Suprapubic skin (tissue), 4 donors: Measurements from ENCODE around the gene JCHAIN. TPM values are rescaled to one million over a fixed set of nuclear protein-coding genes. Genes with fewer than 3 reads are reported as not detected.
A peak's percentile ranks its signal among the peaks of the same experiment; 100 is the strongest.
"Not testable (repeated sequence)": the region's sequence is repeated elsewhere in the genome, so short reads cannot be mapped to it uniquely, and the experiment has no call there.

Experiments
- DNase-seq, 2 donors: peaks; one replicate each; pipeline ENCODE4 v3.0.0-alpha.2; 2019; ENCODE audit warnings: low spot score in 2 of 2
- H3K27ac ChIP-seq: fragments of 200-600 bp; sonication (generic); one replicate; pipeline ENCODE4 v1.5.1; 2019
- H3K27me3 ChIP-seq: fragments of 200-600 bp; sonication (generic); one replicate; pipeline ENCODE4 v1.5.1; 2019
- H3K36me3 ChIP-seq: fragments of 200-600 bp; sonication (generic); one replicate; pipeline ENCODE4 v1.5.1; 2019
- H3K4me1 ChIP-seq: fragments of 200-600 bp; sonication (generic); one replicate; pipeline ENCODE4 v1.5.1; 2019
- H3K4me3 ChIP-seq: fragments of 200-600 bp; sonication (generic); one replicate; pipeline ENCODE4 v1.5.1; 2019; ENCODE audit warnings: mild to moderate bottlenecking
- H3K9me3 ChIP-seq: fragments of 200-600 bp; sonication (generic); one replicate; pipeline ENCODE4 v1.5.1; 2019
- EP300 ChIP-seq: sonication (generic); formaldehyde crosslinking; IDR thresholded peaks from one replicate; pipeline ENCODE4 v1.6.1; 2017; ENCODE audit warnings: antibody characterized with exemption
- POLR2A ChIP-seq, 2 donors: fragments of 450-650 bp; IDR thresholded peaks; one replicate each; pipeline ENCODE4 v1.6.1; 2017; ENCODE audit warnings: antibody characterized with exemption in 2 of 2, mild to moderate bottlenecking in 2 of 2, moderate library complexity in 2 of 2
- POLR2AphosphoS5 ChIP-seq, 3 donors: sonication (generic); formaldehyde crosslinking; IDR thresholded peaks; one replicate each; pipeline ENCODE4 v1.6.1; 2017; ENCODE audit warnings: antibody characterized with exemption in 3 of 3
- WGBS: methylation state at CpG from one replicate; pipeline ENCODE4 v1.1.5; 2018; 5-methylcytosine and 5-hydroxymethylcytosine counted together
- total RNA-seq, 4 donors: library from RNA; depleted of rRNA; stranded (reverse); fragments of >200 nt; gene quantifications; one replicate each; pipeline ENCODE4 v1.1.0, GENCODE V29; 2016
- TF ChIP-seq, protein P1 (sequence below), 2 donors: fragments of 200-600 bp in 1 of 2; fragments of 450-650 bp in 1 of 2; sonication (generic) in 1 of 2; IDR thresholded peaks; one replicate each; pipeline ENCODE4 v1.5.1; 2016 to 2019; ENCODE audit warnings: antibody characterized with exemption in 2 of 2, mild to moderate bottlenecking in 1 of 2, moderate library complexity in 1 of 2

The JCHAIN gene
- total RNA-seq, 4 donors from 2014 or later, result 0.68 to 8.4 (median 1.4) TPM; not detected in 1

DNA sequence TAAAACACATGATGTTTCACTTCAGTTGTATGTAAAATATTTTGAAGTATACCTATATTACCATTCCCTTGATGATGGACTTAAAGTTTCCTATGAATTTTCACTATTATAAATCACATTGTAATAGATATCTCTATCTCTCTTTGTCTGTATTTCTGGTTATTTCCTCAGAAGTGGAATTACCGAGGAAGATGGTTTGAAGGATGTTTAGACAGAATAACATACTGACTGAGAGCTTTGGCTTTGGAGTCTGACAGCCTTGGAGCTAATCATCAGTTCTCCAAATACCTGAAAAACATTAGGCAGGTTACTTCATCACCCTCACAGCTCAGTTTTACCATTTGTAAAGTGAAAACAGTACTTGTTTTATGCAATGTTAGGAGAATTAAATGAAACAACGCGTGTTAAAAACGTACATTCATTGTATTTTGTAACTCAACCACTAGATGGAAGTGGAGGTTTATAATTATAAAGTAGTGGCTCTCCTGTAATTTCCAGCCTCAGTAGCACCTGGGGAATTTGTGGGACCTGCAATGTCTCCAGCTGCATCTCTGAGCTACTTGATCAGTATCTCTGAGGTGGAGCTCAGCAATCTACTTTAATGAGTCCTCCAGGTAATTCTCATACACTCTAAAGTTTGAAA is 14.3 kb downstream of the JCHAIN start:
- no peak for TF ChIP-seq EP300
- TF ChIP-seq, protein P1, sequence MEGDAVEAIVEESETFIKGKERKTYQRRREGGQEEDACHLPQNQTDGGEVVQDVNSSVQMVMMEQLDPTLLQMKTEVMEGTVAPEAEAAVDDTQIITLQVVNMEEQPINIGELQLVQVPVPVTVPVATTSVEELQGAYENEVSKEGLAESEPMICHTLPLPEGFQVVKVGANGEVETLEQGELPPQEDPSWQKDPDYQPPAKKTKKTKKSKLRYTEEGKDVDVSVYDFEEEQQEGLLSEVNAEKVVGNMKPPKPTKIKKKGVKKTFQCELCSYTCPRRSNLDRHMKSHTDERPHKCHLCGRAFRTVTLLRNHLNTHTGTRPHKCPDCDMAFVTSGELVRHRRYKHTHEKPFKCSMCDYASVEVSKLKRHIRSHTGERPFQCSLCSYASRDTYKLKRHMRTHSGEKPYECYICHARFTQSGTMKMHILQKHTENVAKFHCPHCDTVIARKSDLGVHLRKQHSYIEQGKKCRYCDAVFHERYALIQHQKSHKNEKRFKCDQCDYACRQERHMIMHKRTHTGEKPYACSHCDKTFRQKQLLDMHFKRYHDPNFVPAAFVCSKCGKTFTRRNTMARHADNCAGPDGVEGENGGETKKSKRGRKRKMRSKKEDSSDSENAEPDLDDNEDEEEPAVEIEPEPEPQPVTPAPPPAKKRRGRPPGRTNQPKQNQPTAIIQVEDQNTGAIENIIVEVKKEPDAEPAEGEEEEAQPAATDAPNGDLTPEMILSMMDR (IDR thresholded peaks at IDR 0.05), result peak; percentile 19 to 39
- WGBS, result 9% methylated on average over 4 of the region's 4 CpGs
- Histone ChIP-seq H3K36me3 (no peaks in the 10 kb centered on the region), H3K27ac (no peak overlapping the region), H3K27me3 (no peaks in the 10 kb centered on the region), H3K4me1 (peaks cover 4% of the 10 kb centered on the region), H3K9me3 (no peaks in the 10 kb centered on the region), H3K4me3 (no peak overlapping the region)
- DNase-seq, result no peak

DNA sequence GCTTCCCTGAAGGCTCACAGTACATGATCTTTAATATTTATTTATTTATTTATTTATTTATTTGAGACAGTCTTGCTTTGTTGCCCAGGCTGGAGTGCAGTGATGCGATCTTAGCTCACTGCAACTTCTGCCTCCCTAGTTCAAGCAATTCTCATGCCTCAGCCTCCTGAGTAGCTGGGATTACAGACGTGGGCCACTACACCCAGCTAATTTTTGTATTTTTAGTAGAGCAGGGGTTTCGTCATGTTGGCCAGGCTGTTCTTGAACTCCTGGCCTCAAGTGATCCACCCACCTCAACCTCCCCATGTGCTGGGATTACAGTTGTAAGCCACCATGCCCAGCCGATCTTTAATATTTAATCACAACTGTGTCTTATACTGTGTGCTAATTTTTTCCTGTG is 15.6 kb downstream of the JCHAIN start:
- not testable (repeated sequence) for H3K27ac ChIP-seq, H3K9me3 ChIP-seq, H3K36me3 ChIP-seq, H3K4me3 ChIP-seq, H3K27me3 ChIP-seq, H3K4me1 ChIP-seq, DNase-seq
- 72% methylated on average over 4 of the region's 4 CpGs for WGBS

DNA sequence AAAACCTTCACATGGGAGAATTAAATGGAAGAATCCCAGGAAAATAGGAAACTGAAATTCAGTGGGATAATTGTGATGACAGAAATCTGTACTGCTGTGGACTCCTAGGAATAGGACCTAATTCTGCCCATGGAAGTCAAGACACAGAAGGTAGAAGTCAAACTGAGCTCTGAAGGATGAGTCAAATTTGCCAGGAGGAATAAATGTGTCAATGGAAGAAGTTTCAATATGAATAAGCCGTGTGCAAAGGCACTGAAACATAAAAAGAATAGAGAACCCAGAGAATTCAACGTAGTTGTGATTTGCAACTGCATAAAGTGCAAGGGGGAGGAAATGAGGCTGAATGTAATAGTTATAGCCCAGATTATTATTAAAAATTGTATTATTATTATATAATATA is 26.1 kb downstream of the JCHAIN start:
- 65% methylated on average over 2 of the region's 2 CpGs for WGBS
- no peak for DNase-seq
- no peaks in the 10 kb centered on the region for H3K9me3 ChIP-seq
- H3K36me3 ChIP-seq, result no peaks in the 10 kb centered on the region
- H3K27me3 ChIP-seq, result no peaks in the 10 kb centered on the region
- H3K4me3 ChIP-seq, result no peak overlapping the region
- H3K27ac ChIP-seq, result no peak overlapping the region
- TF ChIP-seq POLR2AphosphoS5 (IDR thresholded peaks at IDR 0.05) (no peak), POLR2A (IDR thresholded peaks at IDR 0.05) (no peak), EP300 (no peak)
- TF ChIP-seq, protein P1 (IDR thresholded peaks at IDR 0.05), result no peak
- no peaks in the 10 kb centered on the region for H3K4me1 ChIP-seq

DNA sequence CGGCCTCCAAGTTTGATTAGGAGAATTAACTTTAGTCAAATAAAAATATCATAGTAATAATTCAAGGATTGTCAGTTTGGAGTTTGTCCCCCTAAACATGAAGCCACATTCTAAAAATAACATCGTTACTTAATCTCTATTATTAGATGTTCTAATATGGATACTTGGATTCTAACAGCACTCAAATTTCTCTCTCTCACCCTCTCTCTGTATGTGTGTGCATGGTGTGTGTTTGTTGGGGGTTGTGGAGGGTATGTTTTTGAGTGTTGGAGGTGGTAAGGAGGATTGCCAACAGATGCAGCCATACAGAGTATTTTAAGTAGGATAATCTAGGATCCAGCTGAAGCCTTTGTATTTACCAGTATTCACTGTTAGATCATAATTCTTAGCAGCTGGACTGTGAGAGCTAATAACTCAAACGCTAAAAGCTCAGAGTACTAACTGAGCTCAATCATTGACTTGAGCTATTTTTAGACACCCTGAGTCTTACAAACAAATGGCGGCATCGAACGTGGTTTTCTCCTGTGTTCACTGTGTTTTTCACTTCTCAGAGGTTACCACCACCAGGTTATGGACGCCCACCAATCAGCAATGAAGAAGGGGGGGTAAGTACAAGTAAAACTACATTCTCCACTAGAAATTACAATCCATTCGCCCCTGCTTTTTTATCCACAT is 28.9 kb downstream of the JCHAIN start:
- H3K4me3 ChIP-seq, result no peak overlapping the region
- no peaks in the 10 kb centered on the region for H3K27me3 ChIP-seq
- H3K9me3 ChIP-seq, result no peaks in the 10 kb centered on the region
- H3K36me3 ChIP-seq, result no peaks in the 10 kb centered on the region
- TF ChIP-seq, protein P1 (IDR thresholded peaks at IDR 0.05), result no peak
- TF ChIP-seq EP300 (no peak), POLR2A (IDR thresholded peaks at IDR 0.05) (no peak), POLR2AphosphoS5 (IDR thresholded peaks at IDR 0.05) (no peak)
- WGBS, result 49% methylated on average over 8 of the region's 8 CpGs
- no peaks in the 10 kb centered on the region for H3K4me1 ChIP-seq
- DNase-seq, result no peak
- H3K27ac ChIP-seq, result no peak overlapping the region

DNA sequence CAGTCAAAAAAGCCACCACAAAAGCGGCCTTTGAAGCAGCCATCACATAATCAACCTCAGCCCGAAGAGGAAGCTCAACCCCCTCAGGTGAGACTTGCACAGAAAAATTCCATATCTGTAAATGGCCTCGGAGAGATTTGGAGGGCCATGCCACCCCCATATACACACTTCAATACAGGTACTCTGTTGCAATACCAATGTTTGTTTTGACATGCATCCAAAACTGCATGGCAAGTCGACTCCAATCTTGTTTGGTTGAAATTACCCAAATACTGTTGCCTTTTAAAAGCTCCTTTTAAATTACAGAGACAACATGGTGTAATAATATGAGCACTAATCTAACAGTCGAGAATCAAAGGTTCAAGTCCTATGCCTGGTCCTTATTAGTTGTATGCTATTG is 31.8 kb downstream of the JCHAIN start:
- no peak overlapping the region for H3K27ac ChIP-seq
- no peaks in the 10 kb centered on the region for H3K27me3 ChIP-seq
- H3K4me3 ChIP-seq, result no peak overlapping the region
- TF ChIP-seq POLR2A (IDR thresholded peaks at IDR 0.05), result no peak
- TF ChIP-seq, protein P1 (IDR thresholded peaks at IDR 0.05), result no peak
- TF ChIP-seq EP300, result no peak
- no peak for TF ChIP-seq POLR2AphosphoS5 (IDR thresholded peaks at IDR 0.05)
- DNase-seq, result no peak
- 82% methylated on average over 5 of the region's 5 CpGs for WGBS
- no peaks in the 10 kb centered on the region for H3K4me1 ChIP-seq
- no peaks in the 10 kb centered on the region for H3K9me3 ChIP-seq
- no peaks in the 10 kb centered on the region for H3K36me3 ChIP-seq
